RWPE2 (cell line): ENCODE data around the gene STX5.

Source experiments
- ATAC-seq: fragments of 200-7000 bp; cut with Tn5 transposase; 3 replicates; pipeline ENCODE4 v1.9.1; 2021; ENCODE audit warnings: low read depth
- DNase-seq: peaks from one replicate; pipeline ENCODE4 v3.0.0-alpha.2; 2020; ENCODE audit warnings: low spot score
- H3K27ac ChIP-seq: fragments of 450-650 bp; 2 replicates; pipeline ENCODE4 v1.5.1; 2017; ENCODE audit warnings: mild to moderate bottlenecking; ENCODE audit not compliant: poor library complexity, severe bottlenecking
- H3K27me3 ChIP-seq: fragments of 250-450 bp; sonication (Bioruptor Pico); 2 replicates; pipeline ENCODE4 v1.5.1; 2021; ENCODE audit warnings: mild to moderate bottlenecking, moderate library complexity; ENCODE audit not compliant: insufficient read depth, poor library complexity, severe bottlenecking
- H3K36me3 ChIP-seq: fragments of 250-450 bp; sonication (Bioruptor Pico); 2 replicates; pipeline ENCODE4 v1.5.1; 2020; ENCODE audit warnings: low read depth, mild to moderate bottlenecking, moderate library complexity
- H3K4me1 ChIP-seq: fragments of 250-450 bp; sonication (Bioruptor Pico); 2 replicates; pipeline ENCODE4 v1.5.1; 2021; ENCODE audit warnings: mild to moderate bottlenecking, moderate library complexity; ENCODE audit not compliant: insufficient read depth, poor library complexity, severe bottlenecking
- H3K4me3 ChIP-seq: fragments of 250-450 bp; sonication (Bioruptor Pico); 2 replicates; pipeline ENCODE4 v1.5.1; 2021; ENCODE audit warnings: mild to moderate bottlenecking, moderate library complexity; ENCODE audit not compliant: severe bottlenecking
- H3K9me3 ChIP-seq: fragments of 250-450 bp; sonication (Bioruptor Pico); 2 replicates; pipeline ENCODE4 v1.5.1; 2021; ENCODE audit warnings: mild to moderate bottlenecking, moderate library complexity; ENCODE audit not compliant: severe bottlenecking
- TF ChIP-seq, protein P1 (sequence below): fragments of 450-650 bp; IDR thresholded peaks from one replicate; pipeline ENCODE4 v1.5.1; 2017; ENCODE audit warnings: mild to moderate bottlenecking, moderate library complexity; ENCODE audit not compliant: poor library complexity, severe bottlenecking

STX5 gene

DNA sequence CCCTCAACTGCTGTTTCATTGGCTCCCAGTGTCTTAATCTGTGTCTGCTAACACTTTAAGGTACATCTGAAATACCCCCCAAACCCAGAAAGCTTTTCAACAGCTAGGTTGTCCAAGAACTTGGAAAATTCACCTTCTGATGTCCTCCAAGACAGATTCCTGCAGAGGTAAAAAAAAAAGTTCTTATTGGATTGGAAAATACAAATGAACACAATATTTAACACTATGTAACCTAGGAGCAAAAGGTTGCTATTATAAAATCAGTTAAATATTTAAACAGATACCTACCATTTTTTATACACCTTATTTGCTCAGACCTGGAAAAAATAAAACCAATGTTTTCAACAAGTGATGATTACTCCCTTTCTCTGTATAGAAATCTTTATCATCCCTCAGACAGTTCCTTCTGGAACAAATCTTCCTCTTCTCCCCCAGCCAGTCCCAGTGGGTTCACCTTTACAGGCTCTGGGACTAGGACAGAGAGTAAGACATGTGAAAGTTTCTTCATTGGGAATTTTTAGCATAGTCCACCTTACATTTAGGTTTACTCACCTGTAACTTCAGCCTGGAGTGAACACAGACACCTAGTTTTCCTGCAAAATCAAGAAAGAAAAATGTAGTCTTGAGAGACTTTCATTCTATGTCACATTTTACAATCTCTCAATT is 20.8 kb upstream of the STX5 start:
- Histone ChIP-seq H3K4me3 (peak overlapping the region; percentile 87), H3K4me1 (peaks cover 17% of the 10 kb centered on the region), H3K36me3 (peaks cover 44% of the 10 kb centered on the region), H3K27ac (peak overlapping the region; percentile 84), H3K27me3 (no peaks in the 10 kb centered on the region), H3K9me3 (no peaks in the 10 kb centered on the region)
- TF ChIP-seq, protein P1, sequence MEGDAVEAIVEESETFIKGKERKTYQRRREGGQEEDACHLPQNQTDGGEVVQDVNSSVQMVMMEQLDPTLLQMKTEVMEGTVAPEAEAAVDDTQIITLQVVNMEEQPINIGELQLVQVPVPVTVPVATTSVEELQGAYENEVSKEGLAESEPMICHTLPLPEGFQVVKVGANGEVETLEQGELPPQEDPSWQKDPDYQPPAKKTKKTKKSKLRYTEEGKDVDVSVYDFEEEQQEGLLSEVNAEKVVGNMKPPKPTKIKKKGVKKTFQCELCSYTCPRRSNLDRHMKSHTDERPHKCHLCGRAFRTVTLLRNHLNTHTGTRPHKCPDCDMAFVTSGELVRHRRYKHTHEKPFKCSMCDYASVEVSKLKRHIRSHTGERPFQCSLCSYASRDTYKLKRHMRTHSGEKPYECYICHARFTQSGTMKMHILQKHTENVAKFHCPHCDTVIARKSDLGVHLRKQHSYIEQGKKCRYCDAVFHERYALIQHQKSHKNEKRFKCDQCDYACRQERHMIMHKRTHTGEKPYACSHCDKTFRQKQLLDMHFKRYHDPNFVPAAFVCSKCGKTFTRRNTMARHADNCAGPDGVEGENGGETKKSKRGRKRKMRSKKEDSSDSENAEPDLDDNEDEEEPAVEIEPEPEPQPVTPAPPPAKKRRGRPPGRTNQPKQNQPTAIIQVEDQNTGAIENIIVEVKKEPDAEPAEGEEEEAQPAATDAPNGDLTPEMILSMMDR = no peak
- DNase-seq = no peak
- no peak for ATAC-seq

DNA sequence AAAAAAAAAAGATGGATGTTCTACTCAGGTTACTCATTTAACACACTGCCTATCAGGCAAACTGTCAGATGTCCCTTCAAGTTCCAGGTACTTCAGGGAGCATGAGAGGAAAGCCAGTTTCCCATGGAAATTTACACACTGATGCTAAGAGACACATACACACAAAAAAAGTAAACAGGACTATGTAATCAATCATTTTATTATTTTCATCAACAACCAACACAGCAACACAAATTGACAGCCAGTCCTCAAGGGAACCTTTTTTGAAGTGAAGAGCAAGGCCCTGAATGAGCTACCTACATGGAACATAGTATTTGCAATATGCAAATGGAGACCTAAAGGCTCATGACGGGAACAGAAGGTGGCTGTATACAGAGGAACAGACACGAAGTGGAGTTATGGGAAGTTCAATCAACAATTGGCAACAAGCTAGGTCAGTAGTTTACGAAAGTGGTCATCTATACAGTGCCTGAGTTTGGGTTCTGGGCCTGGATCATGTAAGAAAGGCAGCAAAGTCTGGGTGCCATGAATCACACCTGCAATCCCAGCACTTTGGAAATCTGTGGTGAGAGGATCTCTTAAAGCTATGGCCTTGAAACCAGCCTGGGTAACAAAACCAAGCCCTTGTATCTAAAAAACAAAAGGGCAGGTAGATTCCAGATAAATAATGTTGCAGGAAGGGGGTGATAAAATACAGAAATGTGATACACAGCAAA is 20.1 kb upstream of the STX5 start:
- Histone ChIP-seq H3K27ac (peak overlapping the region; percentile 84), H3K27me3 (no peaks in the 10 kb centered on the region), H3K9me3 (no peaks in the 10 kb centered on the region), H3K4me3 (no peak overlapping the region), H3K36me3 (peaks cover 41% of the 10 kb centered on the region), H3K4me1 (peaks cover 12% of the 10 kb centered on the region)
- ATAC-seq (peak; percentile 8; the same call in 2 of the 3 replicates), DNase-seq (no peak)
- TF ChIP-seq, protein P1 = no peak

- DNase-seq (no peak), ATAC-seq (peak; percentile 37)
- Histone ChIP-seq H3K9me3 (no peaks in the 10 kb centered on the region), H3K36me3 (peaks cover 40% of the 10 kb centered on the region), H3K27me3 (no peaks in the 10 kb centered on the region), H3K27ac (peak overlapping the region; percentile 84), H3K4me1 (peaks cover 10% of the 10 kb centered on the region), H3K4me3 (no peak overlapping the region)
- TF ChIP-seq, protein P1 = peak; percentile 4
Measured at GRCh38 chr11:62850911-62851806, 19.3 kb upstream of the STX5 start.

DNA sequence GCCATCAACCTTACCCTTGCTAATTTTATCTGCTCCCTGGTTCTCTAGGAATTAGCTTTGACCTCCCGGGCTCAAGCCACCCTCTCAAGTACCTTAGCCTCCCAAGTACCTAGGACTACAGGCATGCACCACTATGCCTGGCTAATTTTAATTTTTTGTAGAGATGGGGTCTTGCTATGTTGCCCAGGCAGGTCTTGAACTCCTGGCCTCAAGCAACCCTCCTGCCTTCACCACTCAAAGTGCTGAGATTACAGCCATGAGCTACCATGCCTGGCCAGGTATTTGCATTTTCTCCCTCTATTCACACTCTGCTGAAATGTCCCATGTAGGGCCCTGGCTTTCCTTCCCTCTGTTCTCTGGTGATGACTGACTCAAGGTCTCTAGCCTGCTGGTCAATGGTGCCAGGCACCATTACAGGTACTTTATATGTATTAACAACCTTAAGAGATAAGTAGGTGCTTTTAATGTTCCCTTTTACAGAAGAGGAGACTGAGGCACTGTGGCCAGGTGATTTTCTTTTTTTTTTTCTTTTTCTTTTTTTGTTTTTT is 16.0 kb upstream of the STX5 start:
- H3K36me3 ChIP-seq = peaks cover 12% of the 10 kb centered on the region
- H3K27me3 ChIP-seq = no peaks in the 10 kb centered on the region
- TF ChIP-seq, protein P1 = no peak
- DNase-seq = no peak
- H3K27ac ChIP-seq = no peak overlapping the region
- no peak overlapping the region for H3K4me3 ChIP-seq
- no peaks in the 10 kb centered on the region for H3K4me1 ChIP-seq
- no peaks in the 10 kb centered on the region for H3K9me3 ChIP-seq
- ATAC-seq = no peak
